GM10266 (cell line): ENCODE data around the gene SLC48A1.

Source experiments
- DNase-seq: peaks from one replicate; pipeline ENCODE4 v3.0.0; 2012; ENCODE audit errors: extremely low spot score
- TF ChIP-seq, protein P1 (sequence below): IDR thresholded peaks from 2 replicates; pipeline ENCODE4 v1.5.1; 2012; ENCODE audit warnings: mild to moderate bottlenecking, low read depth; ENCODE audit not compliant: control insufficient read depth, insufficient read depth; ENCODE audit errors: missing control alignments

SLC48A1 gene

DNA sequence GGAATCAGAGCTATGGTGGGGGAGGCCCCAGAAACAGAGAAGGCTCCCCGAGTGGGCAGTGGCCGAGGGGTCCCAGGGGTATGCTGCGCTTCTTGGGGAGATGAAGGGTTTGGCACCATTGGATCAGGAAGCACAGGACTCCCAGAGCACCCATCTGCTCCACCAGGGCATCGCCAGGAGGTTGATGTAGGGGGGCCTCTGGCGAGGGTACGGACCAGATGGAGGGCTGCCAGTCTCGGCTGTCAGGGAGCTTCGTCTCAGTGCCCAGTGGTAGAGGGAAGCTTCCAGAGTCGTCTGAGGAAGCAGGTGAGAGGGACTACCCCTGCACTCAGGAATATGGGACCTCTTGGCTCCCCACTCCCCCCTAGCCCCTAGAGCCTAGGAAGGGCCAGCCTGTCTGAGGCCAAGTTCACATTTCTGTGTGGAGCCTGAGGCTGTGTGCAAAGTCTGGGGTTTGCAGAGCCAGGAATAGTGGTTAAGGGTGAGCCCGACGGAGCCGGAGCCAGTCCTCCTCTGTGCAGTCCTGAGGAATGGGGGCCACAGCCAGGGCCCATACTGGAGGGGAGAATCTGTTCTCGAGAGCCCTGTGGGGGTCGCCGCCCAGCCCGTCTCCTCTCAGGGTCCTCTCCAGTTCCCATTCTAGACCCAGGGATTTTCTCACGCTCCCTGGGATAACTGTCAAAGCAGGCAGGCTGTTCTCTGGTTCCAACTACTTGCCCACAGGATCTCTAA, 10.2 kb downstream of the SLC48A1 start:
- DNase-seq = no peak
- TF ChIP-seq, protein P1, sequence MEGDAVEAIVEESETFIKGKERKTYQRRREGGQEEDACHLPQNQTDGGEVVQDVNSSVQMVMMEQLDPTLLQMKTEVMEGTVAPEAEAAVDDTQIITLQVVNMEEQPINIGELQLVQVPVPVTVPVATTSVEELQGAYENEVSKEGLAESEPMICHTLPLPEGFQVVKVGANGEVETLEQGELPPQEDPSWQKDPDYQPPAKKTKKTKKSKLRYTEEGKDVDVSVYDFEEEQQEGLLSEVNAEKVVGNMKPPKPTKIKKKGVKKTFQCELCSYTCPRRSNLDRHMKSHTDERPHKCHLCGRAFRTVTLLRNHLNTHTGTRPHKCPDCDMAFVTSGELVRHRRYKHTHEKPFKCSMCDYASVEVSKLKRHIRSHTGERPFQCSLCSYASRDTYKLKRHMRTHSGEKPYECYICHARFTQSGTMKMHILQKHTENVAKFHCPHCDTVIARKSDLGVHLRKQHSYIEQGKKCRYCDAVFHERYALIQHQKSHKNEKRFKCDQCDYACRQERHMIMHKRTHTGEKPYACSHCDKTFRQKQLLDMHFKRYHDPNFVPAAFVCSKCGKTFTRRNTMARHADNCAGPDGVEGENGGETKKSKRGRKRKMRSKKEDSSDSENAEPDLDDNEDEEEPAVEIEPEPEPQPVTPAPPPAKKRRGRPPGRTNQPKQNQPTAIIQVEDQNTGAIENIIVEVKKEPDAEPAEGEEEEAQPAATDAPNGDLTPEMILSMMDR = no peak

DNA sequence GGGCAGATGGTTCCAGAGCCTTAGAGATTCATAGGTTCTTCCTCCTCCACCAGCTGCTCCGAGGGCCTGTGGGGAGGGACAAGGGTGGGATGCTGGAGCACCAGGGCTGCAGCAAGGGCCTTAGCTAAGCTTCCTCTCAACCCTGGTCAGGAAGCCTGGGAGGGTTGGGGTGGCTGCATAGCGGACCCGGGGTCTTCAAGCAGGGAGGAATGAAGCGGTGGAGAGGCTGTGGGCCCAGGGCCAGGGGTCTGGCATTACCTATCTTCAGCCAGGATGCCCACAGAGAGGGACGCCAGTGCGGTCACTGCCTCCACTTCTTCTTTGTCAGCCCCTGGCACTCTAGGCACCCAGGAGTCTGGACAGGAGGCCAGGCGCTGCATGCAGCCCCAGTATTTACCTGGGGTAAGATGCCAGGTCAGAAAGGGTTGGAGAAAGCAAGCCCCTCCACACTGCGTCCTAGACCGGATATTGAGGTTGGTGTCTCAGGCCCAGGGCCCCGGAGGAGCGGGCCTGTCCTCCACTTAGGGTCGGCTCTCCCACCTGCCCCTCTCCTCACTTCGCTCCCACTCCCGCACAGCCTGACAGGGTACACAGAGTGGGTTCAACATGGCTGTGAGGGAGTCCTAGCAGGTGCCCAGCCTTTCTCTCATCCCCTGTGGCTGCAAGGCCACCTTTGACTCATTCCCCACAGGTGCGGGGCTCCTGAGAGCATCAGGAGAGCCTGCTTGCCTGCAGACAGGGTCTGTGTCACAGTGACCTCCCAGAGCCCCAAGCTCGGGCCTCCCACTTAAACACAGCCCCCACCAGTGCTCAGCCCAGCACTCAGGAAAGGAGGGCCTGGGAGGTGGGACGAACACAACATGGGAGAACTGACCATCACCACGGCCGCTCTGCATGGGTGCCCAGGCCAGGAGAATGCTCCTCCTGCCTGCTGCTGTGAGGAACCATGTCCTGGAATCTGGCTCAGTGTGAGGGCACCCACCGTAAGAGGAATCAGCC, 11.1 kb downstream of the SLC48A1 start:
- TF ChIP-seq, protein P1 = no peak
- DNase-seq = no peak

DNA sequence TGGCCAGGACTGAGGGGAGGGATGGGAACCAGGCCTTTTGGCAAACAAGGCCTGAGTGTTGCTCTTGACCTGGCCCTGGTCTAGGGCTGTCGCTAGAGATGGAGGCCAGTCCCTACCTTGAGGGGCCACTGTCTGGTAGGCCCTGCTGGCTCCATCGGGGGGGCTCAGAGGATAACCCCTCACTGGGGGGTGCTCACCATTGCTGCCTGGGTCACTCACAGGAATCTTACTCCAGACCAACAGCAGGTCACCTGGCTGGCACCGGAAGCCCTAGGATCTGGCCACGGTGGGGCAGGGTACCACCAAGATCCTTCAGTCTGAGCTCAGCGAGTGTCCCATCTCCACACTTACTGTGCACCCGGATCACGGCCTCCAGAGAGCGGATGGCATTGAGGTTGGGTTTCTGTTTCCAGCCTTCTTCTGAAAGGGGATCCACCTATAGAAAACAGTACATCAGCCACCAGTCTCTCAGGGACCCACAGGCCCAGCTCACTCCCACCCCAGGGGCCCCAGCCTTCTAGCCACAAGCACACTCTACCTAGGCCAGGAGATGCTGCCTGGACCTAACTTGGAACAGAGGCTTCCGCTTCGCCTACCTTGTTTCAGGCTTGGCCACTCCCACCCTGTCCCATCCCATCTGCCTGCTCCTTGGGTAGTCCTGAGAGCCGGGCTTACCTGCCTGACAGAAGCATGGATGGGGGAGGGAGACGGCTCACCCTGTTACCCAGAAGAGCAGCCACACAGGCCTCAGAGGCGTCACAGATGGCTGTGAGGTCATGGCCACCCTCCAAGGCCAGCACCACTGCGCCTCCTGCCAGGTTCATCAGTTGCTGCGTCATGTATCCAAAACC, 12.2 kb downstream of the SLC48A1 start:
- TF ChIP-seq, protein P1 = no peak
- no peak for DNase-seq

DNA sequence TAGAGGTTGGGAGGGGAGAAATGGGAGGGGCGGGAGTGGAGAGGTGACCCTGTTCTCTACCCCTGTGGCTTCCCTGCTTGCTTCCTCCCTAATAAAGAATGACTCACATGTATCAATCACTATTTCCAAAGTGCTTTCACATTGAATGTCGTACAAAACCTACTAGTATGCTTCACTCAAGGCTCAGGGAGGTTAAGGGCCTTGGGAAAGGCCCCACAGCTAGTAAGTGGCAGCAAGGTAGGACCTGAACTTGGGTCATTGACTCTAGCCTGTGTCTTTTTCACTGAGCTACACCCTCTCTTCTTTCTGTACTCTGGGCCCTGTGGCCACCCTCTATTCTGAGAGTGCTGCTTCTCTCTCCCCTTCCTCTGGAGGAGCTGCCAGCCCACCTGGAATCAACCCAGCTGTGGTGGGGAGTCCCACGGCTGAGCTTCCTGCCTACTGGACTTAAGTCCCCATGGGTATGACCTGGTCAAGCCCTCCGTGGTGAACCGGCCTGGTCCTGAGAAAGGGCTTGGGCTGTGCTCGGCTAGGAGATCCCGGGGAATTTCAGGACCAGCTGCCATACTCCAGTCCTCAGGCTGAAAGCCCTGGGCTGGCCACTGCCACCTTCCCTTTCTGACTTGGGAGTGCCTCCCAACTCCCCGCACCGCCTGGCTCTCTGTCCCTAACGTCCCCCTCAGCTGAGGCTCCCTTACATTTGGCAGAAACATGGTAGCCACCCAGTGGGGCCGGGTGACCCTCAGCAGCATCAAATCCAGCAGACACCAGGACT, 13.0 kb downstream of the SLC48A1 start:
- DNase-seq = no peak
- TF ChIP-seq, protein P1 = no peak

DNA sequence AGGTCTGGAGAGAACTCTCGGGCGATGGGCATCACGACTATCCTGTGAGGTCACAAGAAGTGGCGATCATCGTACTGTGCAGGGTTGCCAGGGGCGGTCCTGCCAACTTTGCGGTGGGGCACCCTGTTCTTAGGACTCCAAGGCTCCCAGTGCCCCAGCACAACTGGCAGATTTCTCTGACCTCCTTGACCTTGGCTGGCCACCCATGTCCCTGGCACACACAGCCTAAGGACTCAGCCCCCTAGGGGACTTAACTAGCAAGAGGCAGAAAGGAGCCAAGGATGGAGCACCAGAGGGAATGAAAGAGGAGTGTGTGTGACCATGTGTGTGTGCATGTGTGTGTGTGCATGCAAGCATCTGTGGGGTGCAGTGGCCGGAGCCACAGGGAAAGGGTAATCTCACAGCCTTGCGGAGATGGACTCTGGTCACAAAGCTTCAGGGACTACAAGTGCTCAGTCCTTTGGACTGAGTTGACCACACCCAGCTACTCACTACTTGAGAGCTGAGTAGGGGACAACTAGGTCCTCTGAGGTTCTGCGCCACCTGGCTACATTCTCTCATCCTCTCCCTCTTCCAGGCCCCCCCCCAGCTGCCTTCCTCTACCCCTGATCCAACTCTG, 13.7 kb downstream of the SLC48A1 start:
- DNase-seq = no peak
- TF ChIP-seq, protein P1 = no peak
